H9 (cell line): Measurements from ENCODE around the gene SKIDA1. TPM values are rescaled to one million over a fixed set of nuclear protein-coding genes. Genes with fewer than 3 reads are reported as not detected.

Source experiments
- DNase-seq: peaks from one replicate; pipeline ENCODE4 v3.0.0-alpha.2; 2017
- H2AFZ ChIP-seq: one replicate; pipeline ENCODE4 v1.6.1; 2013; ENCODE audit warnings: mild to moderate bottlenecking, low read length, control low read depth, moderate library complexity
- H2AK5ac ChIP-seq: 2 replicates; pipeline ENCODE4 v1.6.1; 2013; ENCODE audit warnings: low read length, control low read depth, mixed read lengths; ENCODE audit not compliant: insufficient read length
- H2BK120ac ChIP-seq: one replicate; pipeline ENCODE4 v1.6.1; 2013; ENCODE audit warnings: low read depth, mild to moderate bottlenecking, low read length, control low read depth, inconsistent platforms; ENCODE audit not compliant: poor library complexity, severe bottlenecking
- H2BK12ac ChIP-seq: 2 replicates; pipeline ENCODE4 v1.6.1; 2013; ENCODE audit warnings: low read length, control low read depth, mixed read lengths, low read depth; ENCODE audit not compliant: insufficient read length
- H2BK15ac ChIP-seq: 2 replicates; pipeline ENCODE4 v1.6.1; 2013; ENCODE audit warnings: low read depth, low read length, control low read depth
- H2BK20ac ChIP-seq: one replicate; pipeline ENCODE4 v1.6.1; 2013; ENCODE audit warnings: low read depth, mild to moderate bottlenecking, low read length, control low read depth, inconsistent platforms; ENCODE audit not compliant: poor library complexity, severe bottlenecking
- H2BK5ac ChIP-seq: 2 replicates; pipeline ENCODE4 v1.6.1; 2013; ENCODE audit warnings: low read length, control low read depth, mixed read lengths; ENCODE audit not compliant: insufficient read length
- H3K14ac ChIP-seq: 2 replicates; pipeline ENCODE4 v1.6.1; 2013; ENCODE audit warnings: low read length, control low read depth; ENCODE audit not compliant: insufficient read depth
- H3K18ac ChIP-seq: 2 replicates; pipeline ENCODE4 v1.6.1; 2013; ENCODE audit warnings: low read depth, mild to moderate bottlenecking, mixed read lengths, low read length, control low read depth; ENCODE audit not compliant: insufficient read length
- H3K23ac ChIP-seq: 2 replicates; pipeline ENCODE4 v1.6.1; 2013; ENCODE audit warnings: low read length, control low read depth, mixed read lengths, low read depth; ENCODE audit not compliant: insufficient read length
- H3K23me2 ChIP-seq: 2 replicates; pipeline ENCODE4 v1.6.1; 2013; ENCODE audit warnings: low read depth, mild to moderate bottlenecking, mixed read lengths, low read length, control low read depth; ENCODE audit not compliant: insufficient read length, poor library complexity, severe bottlenecking
- H3K27ac ChIP-seq: 2 replicates; pipeline ENCODE4 v1.5.1; 2013; ENCODE audit warnings: low read length, control low read depth, mixed read lengths, low read depth; ENCODE audit not compliant: insufficient read length
- H3K27me3 ChIP-seq: 2 replicates; pipeline ENCODE4 v1.6.1; 2013; ENCODE audit warnings: low read length, control low read depth, inconsistent platforms; ENCODE audit not compliant: insufficient read depth
- H3K4ac ChIP-seq: 2 replicates; pipeline ENCODE4 v1.6.1; 2013; ENCODE audit warnings: low read depth, mild to moderate bottlenecking, control low read depth, inconsistent platforms, low read length, moderate library complexity
- H3K4me1 ChIP-seq: 2 replicates; pipeline ENCODE4 v1.6.1; 2013; ENCODE audit warnings: low read length, control low read depth, inconsistent platforms; ENCODE audit not compliant: insufficient read depth
- H3K4me2 ChIP-seq: 2 replicates; pipeline ENCODE4 v1.6.1; 2013; ENCODE audit warnings: low read length, control low read depth, mixed read lengths; ENCODE audit not compliant: insufficient read length, insufficient read depth
- H3K56ac ChIP-seq: 2 replicates; pipeline ENCODE4 v1.6.1; 2013; ENCODE audit warnings: low read depth, mild to moderate bottlenecking, mixed read lengths, low read length, control low read depth; ENCODE audit not compliant: insufficient read length
- H3K79me1 ChIP-seq: 2 replicates; pipeline ENCODE4 v1.6.1; 2013; ENCODE audit warnings: low read depth, mild to moderate bottlenecking, moderate library complexity, low read length, control low read depth, inconsistent platforms; ENCODE audit not compliant: insufficient read depth, poor library complexity, severe bottlenecking
- H3K79me2 ChIP-seq: 2 replicates; pipeline ENCODE4 v1.6.1; 2013; ENCODE audit warnings: low read length, control low read depth, inconsistent platforms; ENCODE audit not compliant: insufficient read depth
- H3K9ac ChIP-seq: 2 replicates; pipeline ENCODE4 v1.6.1; 2013; ENCODE audit warnings: low read length, control low read depth, mixed read lengths; ENCODE audit not compliant: insufficient read length; ENCODE audit errors: extremely low read depth
- H3K9me3 ChIP-seq: one replicate; pipeline ENCODE4 v1.6.1; 2013; ENCODE audit warnings: low read depth, low read length, inconsistent platforms; ENCODE audit not compliant: control insufficient read depth
- H3T11ph ChIP-seq: one replicate; pipeline ENCODE4 v1.6.1; 2013; ENCODE audit warnings: mild to moderate bottlenecking, low read length, control low read depth, inconsistent platforms
- H4K20me1 ChIP-seq: one replicate; pipeline ENCODE4 v1.6.1; 2013; ENCODE audit not compliant: control insufficient read depth, insufficient read length, insufficient read depth
- H4K5ac ChIP-seq: 2 replicates; pipeline ENCODE4 v1.6.1; 2013; ENCODE audit warnings: low read depth, mild to moderate bottlenecking, mixed read lengths, low read length, control low read depth; ENCODE audit not compliant: insufficient read length
- H4K8ac ChIP-seq: replicated peaks from 2 replicates; pipeline ENCODE4 v1.6.1; 2013; ENCODE audit warnings: low read length, control low read depth, mixed read lengths, low read depth; ENCODE audit not compliant: insufficient read length
- H4K91ac ChIP-seq: 2 replicates; pipeline ENCODE4 v1.6.1; 2013; ENCODE audit warnings: low read depth, mild to moderate bottlenecking, moderate library complexity, mixed read lengths, low read length, control low read depth; ENCODE audit not compliant: insufficient read length
- H3K27ac Mint-ChIP-seq, 3 experiments: 2 replicates in 2 of 3; 3 replicates in 1 of 3; pipeline ENCODE4 v1.8.0; 2020 to 2021; ENCODE audit warnings: mixed read lengths in 3 of 3, mild to moderate bottlenecking in 1 of 3, moderate library complexity in 1 of 3
- H3K27me3 Mint-ChIP-seq: 2 replicates; pipeline ENCODE4 v1.8.0; 2021; ENCODE audit warnings: low read depth, mild to moderate bottlenecking, moderate library complexity, mixed read lengths
- H3K36me3 Mint-ChIP-seq, 3 experiments: 2 replicates in 2 of 3; 3 replicates in 1 of 3; pipeline ENCODE4 v1.8.0; 2020 to 2021; ENCODE audit warnings: low read depth in 3 of 3, mixed read lengths in 3 of 3; ENCODE audit not compliant: insufficient read depth in 1 of 3
- H3K4me1 Mint-ChIP-seq, 2 experiments: 2 replicates each; pipeline ENCODE4 v1.8.0; 2020; ENCODE audit warnings: mixed read lengths in 2 of 2
- H3K4me3 Mint-ChIP-seq, 2 experiments: 2 replicates in 1 of 2; 3 replicates in 1 of 2; pipeline ENCODE4 v1.8.0; 2020 to 2021; ENCODE audit warnings: mild to moderate bottlenecking in 2 of 2, mixed read lengths in 2 of 2, moderate library complexity in 1 of 2
- H3K9me3 Mint-ChIP-seq, 2 experiments: 2 replicates in 1 of 2; 3 replicates in 1 of 2; pipeline ENCODE4 v1.8.0; 2020; ENCODE audit warnings: mild to moderate bottlenecking in 2 of 2, mixed read lengths in 2 of 2, moderate library complexity in 1 of 2
- WGBS: extraction: QIAGEN DNeasy Blood & Tissue Kit; methylation state at CpG from one replicate; pipeline ENCODE4 v1.1.7; 2013; ENCODE audit warnings: missing lambda C conversion rate, low lambda C conversion rate, mixed read lengths; ENCODE audit not compliant: insufficient read length; ENCODE audit errors: extremely low coverage; 5-methylcytosine and 5-hydroxymethylcytosine counted together
- total RNA-seq: library from RNA; stranded (reverse); gene quantifications from 2 replicates; pipeline ENCODE4 v1.2.1, GENCODE V29; 2021
- TF ChIP-seq, protein P1 (sequence below): fragments of 200-600 bp; sonication (generic); conservative IDR thresholded peaks from 3 replicates; pipeline ENCODE4 v1.8.0; 2021; ENCODE audit warnings: antibody characterized with exemption, mild to moderate bottlenecking

The SKIDA1 gene
- total RNA-seq, 1 experiment from 2014 or later, result 5.9 TPM

- TF ChIP-seq, protein P1, sequence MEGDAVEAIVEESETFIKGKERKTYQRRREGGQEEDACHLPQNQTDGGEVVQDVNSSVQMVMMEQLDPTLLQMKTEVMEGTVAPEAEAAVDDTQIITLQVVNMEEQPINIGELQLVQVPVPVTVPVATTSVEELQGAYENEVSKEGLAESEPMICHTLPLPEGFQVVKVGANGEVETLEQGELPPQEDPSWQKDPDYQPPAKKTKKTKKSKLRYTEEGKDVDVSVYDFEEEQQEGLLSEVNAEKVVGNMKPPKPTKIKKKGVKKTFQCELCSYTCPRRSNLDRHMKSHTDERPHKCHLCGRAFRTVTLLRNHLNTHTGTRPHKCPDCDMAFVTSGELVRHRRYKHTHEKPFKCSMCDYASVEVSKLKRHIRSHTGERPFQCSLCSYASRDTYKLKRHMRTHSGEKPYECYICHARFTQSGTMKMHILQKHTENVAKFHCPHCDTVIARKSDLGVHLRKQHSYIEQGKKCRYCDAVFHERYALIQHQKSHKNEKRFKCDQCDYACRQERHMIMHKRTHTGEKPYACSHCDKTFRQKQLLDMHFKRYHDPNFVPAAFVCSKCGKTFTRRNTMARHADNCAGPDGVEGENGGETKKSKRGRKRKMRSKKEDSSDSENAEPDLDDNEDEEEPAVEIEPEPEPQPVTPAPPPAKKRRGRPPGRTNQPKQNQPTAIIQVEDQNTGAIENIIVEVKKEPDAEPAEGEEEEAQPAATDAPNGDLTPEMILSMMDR, result no peak
- no peak for DNase-seq
- Histone ChIP-seq H3K79me1 (no peaks in the 10 kb centered on the region), H2AFZ (no peak overlapping the region), H3K18ac (no peak overlapping the region), H3K14ac (no peak overlapping the region), H3K79me2 (no peaks in the 10 kb centered on the region), H3T11ph (no peak overlapping the region), H3K4ac (no peak overlapping the region), H2BK120ac (no peak overlapping the region), H2BK15ac (no peak overlapping the region), H3K23me2 (no peaks in the 10 kb centered on the region), H3K4me2 (no peak overlapping the region), H3K27ac (no peak overlapping the region), H3K56ac (no peak overlapping the region), H3K4me1 (no peaks in the 10 kb centered on the region), H2BK12ac (no peak overlapping the region), H3K9me3 (no peaks in the 10 kb centered on the region), H4K5ac (no peak overlapping the region), H2BK20ac (no peak overlapping the region), H3K9ac (no peak overlapping the region), H2BK5ac (no peak overlapping the region), H4K20me1 (no peaks in the 10 kb centered on the region), H3K27me3 (no peaks in the 10 kb centered on the region), H3K23ac (no peak overlapping the region), H2AK5ac (no peak overlapping the region), H4K91ac (no peak overlapping the region), H4K8ac (no peak overlapping the region)
- Mint-ChIP-seq H3K27me3 (no peaks in the 10 kb centered on the region), H3K4me3 (no peak overlapping the region), H3K36me3 (peaks cover 0 to 6% (median 6%) of the 10 kb centered on the region in 3 experiments; a peak in 4 of 7 replicates), H3K9me3 (no peaks in the 10 kb centered on the region), H3K27ac (no peak overlapping the region; a peak in 1 of 7 replicates), H3K4me1 (peaks cover 16 to 19% of the 10 kb centered on the region in 2 experiments)
- no CpG with 5 or more reads among the region's 10 CpGs for WGBS
Measured at GRCh38 chr10:21487416-21488180, 37.9 kb downstream of the SKIDA1 start.
